Colon (tissue), 2 donors: ENCODE results near the gene SPACA6.

Experiments used
- FAIRE-seq: peaks from 2 replicates; lab custom pipeline; 2012; peaks lifted over from hg19 to GRCh38; lab: Jason Lieb, UNC
- donor health status: control.
- donor health status: control.

The SPACA6 gene

DNA sequence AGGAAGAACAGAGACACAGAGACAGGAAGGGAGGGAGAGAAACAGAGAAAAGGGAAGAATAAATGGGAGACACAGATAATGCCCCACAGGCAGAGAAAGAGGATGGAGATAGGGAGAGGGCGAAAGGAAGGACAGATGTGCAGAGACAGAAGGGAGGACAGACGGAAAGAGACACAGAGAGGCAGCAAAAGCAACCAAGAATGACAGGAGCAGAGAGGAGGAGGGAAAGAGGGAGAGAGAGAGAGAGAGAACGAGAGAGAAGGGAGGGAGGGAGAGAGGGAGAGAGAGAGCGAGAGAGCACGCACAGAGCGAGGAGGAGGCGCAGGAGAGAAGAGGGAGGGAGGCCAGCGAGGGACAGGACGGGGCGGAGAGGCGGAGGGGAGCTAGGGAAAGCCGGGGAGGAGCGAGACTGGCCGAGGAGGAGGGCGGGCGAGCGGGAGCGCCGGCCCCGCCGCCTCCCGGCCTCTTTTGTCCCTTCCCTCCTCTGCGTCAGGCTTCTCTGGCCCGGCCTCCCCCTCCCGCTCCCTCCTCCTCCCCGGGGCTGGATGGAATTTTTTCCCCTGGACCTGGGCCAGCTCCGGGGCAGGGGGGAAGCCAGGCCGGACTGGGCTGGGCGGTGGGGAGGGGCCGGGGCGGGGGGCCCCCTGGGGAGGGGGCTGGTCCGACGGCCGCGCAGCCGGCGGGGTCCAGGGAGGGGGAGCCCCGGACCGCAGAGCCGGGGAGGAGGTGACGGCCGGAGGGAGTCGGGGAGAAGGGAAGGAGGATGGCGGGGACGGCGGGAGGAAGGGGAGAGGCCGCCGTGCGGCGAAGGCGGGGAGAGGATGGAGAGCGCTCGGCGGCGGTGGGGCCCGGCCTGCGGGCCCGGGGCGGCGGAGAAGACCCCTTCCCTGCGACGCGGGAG lies 4.2 kb upstream of the SPACA6 start:
- FAIRE-seq = no peak

- no peak for FAIRE-seq
Measured at GRCh38 chr19:51689751-51690453, 3.2 kb upstream of the SPACA6 start.

- FAIRE-seq = no peak
Measured at GRCh38 chr19:51690454-51691073, 2.6 kb upstream of the SPACA6 start.

DNA sequence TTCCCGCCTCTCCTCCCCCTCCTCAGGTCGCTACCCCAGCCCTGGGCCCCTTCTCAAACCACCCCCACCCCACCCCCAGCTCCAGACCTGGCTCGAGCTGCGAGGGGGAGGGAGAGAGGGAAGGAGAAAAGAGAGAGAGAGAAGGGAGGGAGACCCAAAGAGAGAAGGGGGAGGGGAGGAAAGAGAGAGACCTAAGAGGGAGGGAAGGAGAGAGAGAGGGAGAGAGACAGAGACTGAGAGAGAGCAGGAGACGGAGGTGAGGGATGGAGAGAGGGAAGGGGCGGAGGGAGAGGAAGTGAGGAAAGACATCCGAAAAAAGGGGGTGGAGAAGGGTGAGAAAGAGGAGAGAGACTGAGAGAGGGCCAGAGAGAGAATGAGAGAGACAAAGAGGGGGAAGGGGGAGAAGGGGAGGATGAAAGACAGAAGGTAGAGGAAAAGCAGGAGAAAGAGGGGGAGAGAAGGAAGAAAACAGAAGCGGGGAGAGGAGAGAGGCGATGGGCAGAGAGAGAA lies 2.0 kb upstream of the SPACA6 start:
- FAIRE-seq = no peak

- no peak for FAIRE-seq
Measured at GRCh38 chr19:51691584-51692428, 1.3 kb upstream of the SPACA6 start.

DNA sequence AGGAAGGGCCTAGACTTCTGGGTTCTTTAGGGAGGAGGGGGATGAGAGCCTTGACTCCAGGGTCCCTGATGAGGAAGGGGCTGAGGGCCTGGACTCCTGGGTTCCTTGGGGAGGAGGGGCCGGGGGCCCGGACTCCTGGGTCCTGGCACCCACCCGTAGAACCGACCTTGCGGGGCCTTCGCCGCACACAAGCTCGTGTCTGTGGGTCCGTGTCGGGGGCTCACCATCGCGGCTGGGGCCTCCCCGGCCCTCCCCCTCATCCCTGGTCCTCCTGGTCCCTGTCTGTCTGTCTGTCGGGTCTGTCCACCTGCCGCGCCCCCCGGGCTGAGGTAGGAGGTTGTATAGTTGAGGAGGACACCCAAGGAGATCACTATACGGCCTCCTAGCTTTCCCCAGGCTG lies 662 bp upstream of the SPACA6 start:
- no peak for FAIRE-seq

GRCh38 chr19:51693819-51694218 lies 689 bp downstream of the SPACA6 start:
- no peak for FAIRE-seq

DNA sequence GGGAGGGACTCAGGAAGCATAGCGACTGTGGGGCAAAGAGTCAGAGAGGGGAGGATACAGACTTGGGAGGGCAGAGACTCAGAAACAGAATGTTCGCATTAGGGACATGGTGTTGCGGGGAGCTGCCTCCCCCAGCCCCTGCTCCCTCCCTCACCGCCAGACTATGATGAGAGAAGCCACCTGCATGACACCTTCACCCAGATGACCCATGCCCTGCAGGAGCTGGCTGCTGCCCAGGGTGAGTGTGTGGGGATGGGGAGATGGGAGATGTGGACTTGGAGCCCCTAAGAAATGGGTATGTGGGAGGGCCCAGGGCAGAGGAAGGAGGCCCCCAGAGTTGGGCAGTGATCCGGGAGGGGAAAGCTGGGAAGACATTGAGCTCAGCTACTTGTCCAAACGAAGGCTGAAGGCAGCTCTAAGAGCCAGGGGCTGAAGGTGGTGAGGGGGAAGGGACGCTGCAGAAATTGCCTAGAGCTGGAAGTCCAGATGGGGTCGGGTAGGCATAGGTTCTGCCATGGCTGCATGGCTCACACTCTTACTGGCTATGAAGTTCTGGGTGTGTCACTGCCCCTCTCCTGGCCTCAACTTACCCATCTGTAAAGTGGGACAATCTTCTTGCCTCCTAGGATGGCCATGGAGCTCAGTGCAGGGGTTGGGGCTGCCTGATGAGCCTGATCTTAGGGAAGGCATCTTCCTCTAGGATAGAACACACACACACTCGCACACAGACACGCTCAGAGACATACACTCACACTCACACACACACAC lies 1.4 kb downstream of the SPACA6 start:
- no peak for FAIRE-seq

GRCh38 chr19:51695088-51695487 lies 2.0 kb downstream of the SPACA6 start:
- no peak for FAIRE-seq

DNA sequence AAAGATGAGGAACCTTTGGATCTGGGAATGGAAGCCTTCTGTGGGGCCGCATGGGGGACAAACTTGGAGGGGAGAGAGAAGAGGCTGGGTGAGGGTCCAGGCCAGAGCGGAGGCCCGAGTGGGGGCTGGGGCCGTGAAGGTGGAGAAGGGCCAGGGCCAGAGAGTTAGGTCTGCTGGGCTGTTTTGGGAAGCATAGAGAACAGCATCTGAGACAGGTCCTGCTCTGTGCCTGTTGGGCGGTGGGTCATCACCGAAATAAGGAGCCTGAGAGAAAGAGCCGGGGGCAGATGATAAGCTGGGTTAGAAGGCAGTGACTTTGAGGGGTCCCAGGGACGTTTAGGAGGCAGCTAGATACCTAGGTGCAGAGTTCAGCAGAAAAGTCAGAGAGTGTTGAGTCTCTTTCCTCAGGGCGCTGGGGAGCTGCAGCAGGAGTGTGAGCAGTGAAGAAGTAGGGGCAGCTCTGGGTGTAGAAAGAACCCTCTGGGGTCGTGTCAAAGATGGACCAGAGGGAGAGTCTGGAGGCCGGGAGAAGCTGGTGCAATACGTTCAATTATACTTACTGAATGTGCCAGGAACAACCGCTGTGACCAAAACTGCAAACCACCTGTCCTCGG lies 2.7 kb downstream of the SPACA6 start:
- FAIRE-seq = no peak

GRCh38 chr19:51696606-51697005 lies 3.5 kb downstream of the SPACA6 start:
- no peak for FAIRE-seq

GRCh38 chr19:51697169-51697776 lies 4.1 kb downstream of the SPACA6 start:
- FAIRE-seq = no peak

GRCh38 chr19:51698296-51698695 lies 5.2 kb downstream of the SPACA6 start:
- FAIRE-seq = no peak

DNA sequence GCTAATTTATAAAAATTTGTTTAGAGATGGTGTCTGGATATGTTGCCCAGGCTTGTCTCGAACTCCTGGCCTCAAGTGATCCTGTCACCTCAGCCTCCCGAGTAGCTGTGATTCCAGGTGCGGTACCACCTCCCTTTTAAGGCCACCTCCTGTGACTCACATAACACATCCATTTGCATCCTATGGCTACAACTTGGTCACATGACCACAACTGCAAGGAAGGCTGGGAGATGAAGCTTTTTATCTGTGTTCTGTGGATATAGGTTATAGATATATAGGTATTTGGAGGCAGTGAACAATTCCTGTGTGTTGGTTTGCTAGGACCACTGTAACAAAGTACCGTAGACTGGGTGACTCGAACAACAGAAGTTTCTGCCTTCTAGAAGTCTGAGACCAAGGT lies 6.0 kb downstream of the SPACA6 start:
- no peak for FAIRE-seq

DNA sequence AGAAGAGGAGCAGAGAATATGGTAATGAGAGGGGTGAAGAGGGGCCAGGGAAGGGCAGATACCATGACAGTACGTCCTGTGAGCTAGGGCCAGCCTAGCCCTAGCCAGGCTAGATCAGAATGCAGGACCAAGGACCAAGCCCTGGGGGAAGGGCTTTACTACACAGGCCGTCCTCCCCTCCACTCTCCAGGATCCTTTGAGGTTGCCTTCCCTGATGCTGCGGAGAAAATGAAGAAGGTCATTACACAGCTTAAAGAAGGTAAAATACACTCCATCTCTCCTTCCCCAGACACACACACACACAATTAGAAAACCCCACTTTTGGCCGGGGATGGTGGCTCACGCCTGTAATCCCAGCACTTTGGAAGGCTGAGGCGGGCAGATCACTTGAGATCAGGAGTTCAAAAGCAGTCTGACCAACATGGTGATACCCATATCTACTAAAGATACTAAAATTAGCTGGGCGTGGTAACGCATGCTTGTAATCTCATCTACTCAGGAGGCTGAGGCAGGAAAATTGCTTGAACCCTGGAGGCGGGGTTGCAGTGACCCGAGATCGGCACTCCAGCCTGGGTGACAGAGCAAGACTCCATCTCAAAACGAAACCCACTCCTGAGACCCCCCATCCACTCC lies 8.5 kb downstream of the SPACA6 start:
- no peak for FAIRE-seq

DNA sequence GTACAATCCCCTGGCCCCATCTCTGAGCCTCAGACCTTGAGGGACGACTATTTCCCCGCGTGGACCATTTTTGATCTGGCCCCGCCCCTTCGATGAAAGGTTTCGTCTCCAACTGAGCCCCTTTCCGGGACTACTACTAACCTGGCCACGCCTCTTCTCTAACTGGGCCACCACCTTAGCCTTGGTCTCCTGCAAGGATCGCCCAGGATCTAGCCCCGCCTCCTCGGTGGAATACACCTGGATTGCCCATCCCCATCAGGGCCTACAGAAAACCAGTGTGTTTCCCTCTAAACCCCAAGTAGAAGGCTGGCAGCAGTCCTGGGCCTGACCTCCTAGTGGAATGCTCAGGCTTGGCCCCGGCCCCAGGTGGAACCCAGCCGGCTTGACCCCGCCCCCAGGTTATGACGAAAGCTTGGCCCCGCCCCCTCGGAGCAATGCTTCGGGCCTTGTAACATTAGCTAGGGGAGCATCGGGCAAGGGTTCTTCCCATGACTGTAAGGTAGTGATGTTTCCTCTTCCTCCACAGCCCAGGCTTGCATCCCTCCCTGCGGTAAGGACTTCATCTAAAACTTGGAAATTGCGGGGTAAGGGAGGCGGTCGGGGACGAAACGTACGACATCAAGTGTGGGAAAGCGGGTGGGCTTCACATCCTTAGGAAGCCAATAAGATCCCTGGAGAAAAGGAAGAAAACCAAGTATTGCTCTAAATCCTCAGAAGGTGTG lies 9.1 kb downstream of the SPACA6 start:
- FAIRE-seq = no peak

GRCh38 chr19:51702825-51703574 lies 9.9 kb downstream of the SPACA6 start:
- no peak for FAIRE-seq
